Measurements from ENCODE around the gene SGPP1. TPM values are rescaled to one million over a fixed set of nuclear protein-coding genes. Genes with fewer than 3 reads are reported as not detected.

Gene SGPP1
- total RNA-seq, 5 donors from 2014 or later (not counting 1 experiment from before 2014, with no cell fraction given), result 11.4 to 15.1 (median 13.5) TPM

- POLR2A ChIA-PET, result no interaction called here
- no peak overlapping the region for H3K27ac Mint-ChIP-seq
Observed at GRCh38 chr14:63673886-63674497, 53.9 kb downstream of the SGPP1 start.

DNA sequence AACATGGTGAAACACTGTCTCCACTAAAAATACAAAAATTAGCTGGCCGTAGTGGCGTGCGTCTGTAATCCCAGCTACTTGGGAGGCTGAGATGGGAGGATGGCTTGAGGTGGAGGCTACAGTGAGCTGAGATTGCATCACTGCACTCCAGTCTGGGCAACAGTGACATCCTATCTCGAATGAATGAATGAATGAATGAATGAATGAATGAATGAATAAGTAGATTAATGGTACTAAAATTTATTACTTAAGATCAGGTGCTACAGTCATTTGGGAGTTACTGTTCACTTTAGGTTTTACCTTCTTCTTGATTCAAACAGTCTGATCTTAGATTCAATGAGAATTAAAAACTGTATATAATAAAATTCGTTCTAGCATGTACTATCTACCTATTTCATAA is 54.6 kb downstream of the SGPP1 start:
- Mint-ChIP-seq H3K4me3 (no peak overlapping the region), H3K27me3 (no peaks in the 10 kb centered on the region), H3K9me3 (no peaks in the 10 kb centered on the region), H3K27ac (no peak overlapping the region), H3K36me3 (peaks cover 17% of the 10 kb centered on the region), H3K4me1 (peaks cover 0 to 5% (median 0%) of the 10 kb centered on the region in 3 donors)
- ATAC-seq (replicated peaks in 1 of 4), result no peak
- H3K27ac ChIP-seq (ENCODE audit: low read length), result no peak overlapping the region
- H3K27me3 ChIP-seq (replicated peaks in 1 of 2; ENCODE audit: control insufficient read depth in 2 of 2, extremely low read depth in 1 of 2, insufficient read depth in 2 of 2, low read length in 1 of 2), result no peaks in the 10 kb centered on the region
- WGBS (ENCODE audit: insufficient coverage), result 100% methylated on average over 1 of the region's 5 CpGs
- no peaks in the 10 kb centered on the region for H3K9me3 ChIP-seq
- ChIA-PET POLR2A (no interaction called here), CTCF (no interaction called here)
- no peak for DNase-seq
- H3K4me1 ChIP-seq (ENCODE audit: control insufficient read depth in 1 of 2, extremely low read depth in 1 of 2, insufficient read depth in 2 of 2, low read length in 2 of 2), result no peaks in the 10 kb centered on the region
- H3K4me3 ChIP-seq (ENCODE audit: control insufficient read depth in 1 of 2, extremely low read depth in 1 of 2, low read length in 1 of 2), result no peak overlapping the region
- peaks cover 0 to 4% of the 10 kb centered on the region in 2 donors for H3K36me3 ChIP-seq (ENCODE audit: control insufficient read depth in 2 of 2, extremely low read depth in 1 of 2, insufficient read depth in 1 of 2, low read length in 1 of 2)

More at GRCh38 chr14:63673886-63674497, 53.9 kb downstream of the SGPP1 start:
- Histone ChIP-seq H3K27me3 (replicated peaks in 1 of 2; ENCODE audit: control insufficient read depth in 2 of 2, extremely low read depth in 1 of 2, insufficient read depth in 2 of 2, low read length in 1 of 2) (no peaks in the 10 kb centered on the region), H3K9me3 (no peaks in the 10 kb centered on the region), H3K4me3 (ENCODE audit: control insufficient read depth in 1 of 2, extremely low read depth in 1 of 2, low read length in 1 of 2) (no peak overlapping the region), H3K4me1 (ENCODE audit: control insufficient read depth in 1 of 2, extremely low read depth in 1 of 2, insufficient read depth in 2 of 2, low read length in 2 of 2) (no peaks in the 10 kb centered on the region), H3K36me3 (ENCODE audit: control insufficient read depth in 2 of 2, extremely low read depth in 1 of 2, insufficient read depth in 1 of 2, low read length in 1 of 2) (peaks cover 0 to 4% of the 10 kb centered on the region in 2 donors), H3K27ac (ENCODE audit: low read length) (no peak overlapping the region)
- no peak for DNase-seq
- CTCF ChIA-PET, result no interaction called here
- peaks cover 20% of the 10 kb centered on the region for H3K36me3 Mint-ChIP-seq
- peaks cover 0 to 5% (median 0%) of the 10 kb centered on the region in 3 donors for H3K4me1 Mint-ChIP-seq
- ATAC-seq (replicated peaks in 1 of 4), result no peak
- no peaks in the 10 kb centered on the region for H3K27me3 Mint-ChIP-seq
- no peaks in the 10 kb centered on the region for H3K9me3 Mint-ChIP-seq
- H3K4me3 Mint-ChIP-seq, result no peak overlapping the region
- 83% methylated on average over 1 of the region's 7 CpGs for WGBS (ENCODE audit: insufficient coverage)

GRCh38 chr14:63672417-63673180 is 55.3 kb downstream of the SGPP1 start:
- 80% methylated on average over 5 of the region's 7 CpGs for WGBS (ENCODE audit: insufficient coverage)
- ATAC-seq (replicated peaks in 1 of 4), result no peak
- H3K27ac ChIP-seq (ENCODE audit: low read length), result no peak overlapping the region
- H3K27me3 ChIP-seq (replicated peaks in 1 of 2; ENCODE audit: control insufficient read depth in 2 of 2, extremely low read depth in 1 of 2, insufficient read depth in 2 of 2, low read length in 1 of 2), result no peaks in the 10 kb centered on the region
- POLR2A ChIA-PET, result interaction anchor here (0.6 to 0.7 kb wide), 2 partner anchors 39 to 555 kb away, joined by 3 read pairs; no protein-coding TSS in a partner anchor
- no peak overlapping the region for H3K4me3 Mint-ChIP-seq
- peaks cover 0 to 4% of the 10 kb centered on the region in 2 donors for H3K36me3 ChIP-seq (ENCODE audit: control insufficient read depth in 2 of 2, extremely low read depth in 1 of 2, insufficient read depth in 1 of 2, low read length in 1 of 2)
- H3K9me3 ChIP-seq, result no peaks in the 10 kb centered on the region
- peaks cover 0 to 5% (median 0%) of the 10 kb centered on the region in 3 donors for H3K4me1 Mint-ChIP-seq
- CTCF ChIA-PET, result no interaction called here
- peaks cover 12% of the 10 kb centered on the region for H3K36me3 Mint-ChIP-seq
- no peak for DNase-seq
- H3K27ac Mint-ChIP-seq, result no peak overlapping the region
- H3K27me3 Mint-ChIP-seq, result no peaks in the 10 kb centered on the region
- H3K4me3 ChIP-seq (ENCODE audit: control insufficient read depth in 1 of 2, extremely low read depth in 1 of 2, low read length in 1 of 2), result no peak overlapping the region
- H3K9me3 Mint-ChIP-seq, result no peaks in the 10 kb centered on the region
- no peaks in the 10 kb centered on the region for H3K4me1 ChIP-seq (ENCODE audit: control insufficient read depth in 1 of 2, extremely low read depth in 1 of 2, insufficient read depth in 2 of 2, low read length in 2 of 2)

- H3K4me1 ChIP-seq (ENCODE audit: control insufficient read depth in 1 of 2, extremely low read depth in 1 of 2, insufficient read depth in 2 of 2, low read length in 2 of 2), result no peaks in the 10 kb centered on the region
Observed at GRCh38 chr14:63671987-63672386, 55.9 kb downstream of the SGPP1 start.

DNA sequence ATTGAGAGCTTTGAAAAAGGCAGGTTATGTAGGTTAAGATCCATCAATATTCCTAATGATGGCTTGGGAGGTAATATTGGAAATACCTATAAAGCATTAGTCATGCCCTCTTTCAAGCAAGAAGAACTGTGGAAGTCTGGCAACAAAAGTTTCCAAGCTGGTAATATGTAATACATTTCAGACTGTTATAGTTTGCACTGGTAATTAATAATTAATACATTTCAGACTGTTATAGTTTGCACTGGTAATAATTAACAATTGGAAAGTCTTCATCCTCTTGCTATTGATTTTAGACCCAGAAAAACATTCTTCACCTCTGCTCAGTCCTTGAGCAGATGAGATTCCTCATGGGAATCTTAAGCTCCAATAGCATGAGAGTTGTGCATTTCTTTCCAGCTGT is 57.2 kb downstream of the SGPP1 start:
- ChIA-PET POLR2A (no interaction called here), CTCF (interaction anchor here in 1 of 2 donors (0.7 kb wide), 1 partner anchor 152 kb away, joined by 7 read pairs; no protein-coding TSS in a partner anchor)
- no peak overlapping the region for H3K27ac Mint-ChIP-seq
- DNase-seq, result no peak
- H3K4me1 Mint-ChIP-seq, result peaks cover 0 to 5% (median 0%) of the 10 kb centered on the region in 3 donors
- Histone ChIP-seq H3K9me3 (no peaks in the 10 kb centered on the region), H3K4me3 (ENCODE audit: control insufficient read depth in 1 of 2, extremely low read depth in 1 of 2, low read length in 1 of 2) (no peak overlapping the region), H3K36me3 (ENCODE audit: control insufficient read depth in 2 of 2, extremely low read depth in 1 of 2, insufficient read depth in 1 of 2, low read length in 1 of 2) (no peaks in the 10 kb centered on the region), H3K4me1 (ENCODE audit: control insufficient read depth in 1 of 2, extremely low read depth in 1 of 2, insufficient read depth in 2 of 2, low read length in 2 of 2) (no peaks in the 10 kb centered on the region), H3K27me3 (replicated peaks in 1 of 2; ENCODE audit: control insufficient read depth in 2 of 2, extremely low read depth in 1 of 2, insufficient read depth in 2 of 2, low read length in 1 of 2) (no peaks in the 10 kb centered on the region), H3K27ac (ENCODE audit: low read length) (no peak overlapping the region)
- no peak for ATAC-seq (replicated peaks in 1 of 4)
- H3K36me3 Mint-ChIP-seq, result no peaks in the 10 kb centered on the region
- H3K27me3 Mint-ChIP-seq, result no peaks in the 10 kb centered on the region
- H3K4me3 Mint-ChIP-seq, result no peak overlapping the region
- H3K9me3 Mint-ChIP-seq, result no peaks in the 10 kb centered on the region

More at GRCh38 chr14:63671987-63672386, 55.9 kb downstream of the SGPP1 start:
- no peaks in the 10 kb centered on the region for H3K27me3 Mint-ChIP-seq
- H3K27ac ChIP-seq (ENCODE audit: low read length), result no peak overlapping the region
- no peak overlapping the region for H3K4me3 ChIP-seq (ENCODE audit: control insufficient read depth in 1 of 2, extremely low read depth in 1 of 2, low read length in 1 of 2)
- H3K36me3 ChIP-seq (ENCODE audit: control insufficient read depth in 2 of 2, extremely low read depth in 1 of 2, insufficient read depth in 1 of 2, low read length in 1 of 2), result no peaks in the 10 kb centered on the region
- DNase-seq, result no peak
- H3K27me3 ChIP-seq (replicated peaks in 1 of 2; ENCODE audit: control insufficient read depth in 2 of 2, extremely low read depth in 1 of 2, insufficient read depth in 2 of 2, low read length in 1 of 2), result no peaks in the 10 kb centered on the region
- no peak for ATAC-seq (replicated peaks in 1 of 4)
- H3K27ac Mint-ChIP-seq, result no peak overlapping the region
- H3K9me3 Mint-ChIP-seq, result no peaks in the 10 kb centered on the region
- ChIA-PET CTCF (no interaction called here), POLR2A (interaction anchor here (0.6 to 0.7 kb wide), 2 partner anchors 38 to 556 kb away, joined by 3 read pairs; no protein-coding TSS in a partner anchor)
- peaks cover 9% of the 10 kb centered on the region for H3K36me3 Mint-ChIP-seq
- 94% methylated on average over 2 of the region's 3 CpGs for WGBS (ENCODE audit: insufficient coverage)
- no peaks in the 10 kb centered on the region for H3K9me3 ChIP-seq
- no peak overlapping the region for H3K4me3 Mint-ChIP-seq
- H3K4me1 Mint-ChIP-seq, result peaks cover 0 to 5% (median 0%) of the 10 kb centered on the region in 3 donors

GRCh38 chr14:63666335-63666734 is 61.5 kb downstream of the SGPP1 start:
- DNase-seq, result no peak
- WGBS (ENCODE audit: insufficient coverage), result 83% methylated on average over 1 of the region's 1 CpG
- no peak overlapping the region for H3K27ac ChIP-seq (ENCODE audit: low read length)
- Mint-ChIP-seq H3K4me1 (no peaks in the 10 kb centered on the region), H3K4me3 (no peak overlapping the region), H3K27ac (no peak overlapping the region), H3K9me3 (no peaks in the 10 kb centered on the region), H3K27me3 (no peaks in the 10 kb centered on the region), H3K36me3 (no peaks in the 10 kb centered on the region)
- POLR2A ChIA-PET, result interaction anchor here (0.5 to 1.0 kb wide), 3 partner anchors 12 to 155 kb away, joined by 4 to 6 read pairs (median 5); no protein-coding TSS in a partner anchor
- no peaks in the 10 kb centered on the region for H3K4me1 ChIP-seq (ENCODE audit: control insufficient read depth in 1 of 2, extremely low read depth in 1 of 2, insufficient read depth in 2 of 2, low read length in 2 of 2)
- no peaks in the 10 kb centered on the region for H3K36me3 ChIP-seq (ENCODE audit: control insufficient read depth in 2 of 2, extremely low read depth in 1 of 2, insufficient read depth in 1 of 2, low read length in 1 of 2)
- H3K27me3 ChIP-seq (replicated peaks in 1 of 2; ENCODE audit: control insufficient read depth in 2 of 2, extremely low read depth in 1 of 2, insufficient read depth in 2 of 2, low read length in 1 of 2), result no peaks in the 10 kb centered on the region
- ATAC-seq (replicated peaks in 1 of 4), result no peak
- H3K9me3 ChIP-seq, result no peaks in the 10 kb centered on the region
- CTCF ChIA-PET, result interaction anchor here in 1 of 2 donors (0.6 to 0.7 kb wide), 3 partner anchors 12 to 378 kb away, joined by 3 to 4 read pairs (median 3); no protein-coding TSS in a partner anchor
- no peak overlapping the region for H3K4me3 ChIP-seq (ENCODE audit: control insufficient read depth in 1 of 2, extremely low read depth in 1 of 2, low read length in 1 of 2)
